Stimulated activated naive CD4-positive, alpha-beta T cell (primary cell): ENCODE results near the gene CHCHD6.

Experiments used
- DNase-seq, 6 experiments: peaks; one replicate each; lab custom pipeline; 2025; lab: John Stamatoyannopoulos, UW

Gene CHCHD6

DNA sequence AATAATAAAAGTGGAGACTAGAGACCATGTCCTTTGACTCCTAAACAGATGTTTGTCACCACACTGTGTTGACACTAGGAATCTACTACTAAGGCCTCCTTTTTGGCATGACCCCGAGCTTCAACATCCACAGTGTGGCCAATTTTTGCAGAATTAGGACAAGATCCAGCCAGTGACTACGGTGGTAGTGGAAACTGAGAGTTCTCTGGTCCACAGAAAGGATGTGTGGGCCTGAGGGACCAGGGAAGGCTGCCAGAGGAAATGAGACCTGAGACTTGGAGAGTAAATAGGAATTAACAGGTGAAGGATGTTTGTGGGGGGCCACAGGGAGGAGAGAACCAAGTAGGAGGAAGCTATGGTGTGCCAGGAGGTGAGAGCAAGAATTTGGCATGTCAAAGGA is 122.7 kb downstream of the CHCHD6 start:
- no peak for DNase-seq

DNA sequence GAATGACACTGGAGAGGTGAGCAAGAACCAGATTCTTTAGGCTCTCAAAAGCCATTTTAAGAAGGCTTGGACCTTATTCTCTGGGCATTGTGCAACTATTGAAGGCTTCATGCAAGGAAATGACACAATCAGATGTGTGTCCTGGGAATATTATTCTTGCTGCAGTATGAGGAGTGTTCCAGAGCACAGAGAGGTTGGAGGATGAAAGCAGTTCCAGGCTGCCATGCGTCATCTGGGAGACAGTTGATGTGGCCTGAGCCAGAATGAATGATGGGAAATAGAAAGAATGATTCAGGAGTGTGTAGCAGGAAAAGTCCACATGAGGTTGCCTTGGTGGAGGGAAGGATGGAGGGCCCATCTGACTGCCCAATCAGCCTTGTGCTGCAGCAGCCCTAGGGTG is 123.1 kb downstream of the CHCHD6 start:
- no peak for DNase-seq

GRCh38 chr3:126828306-126828705 is 124.3 kb downstream of the CHCHD6 start:
- no peak for DNase-seq

DNA sequence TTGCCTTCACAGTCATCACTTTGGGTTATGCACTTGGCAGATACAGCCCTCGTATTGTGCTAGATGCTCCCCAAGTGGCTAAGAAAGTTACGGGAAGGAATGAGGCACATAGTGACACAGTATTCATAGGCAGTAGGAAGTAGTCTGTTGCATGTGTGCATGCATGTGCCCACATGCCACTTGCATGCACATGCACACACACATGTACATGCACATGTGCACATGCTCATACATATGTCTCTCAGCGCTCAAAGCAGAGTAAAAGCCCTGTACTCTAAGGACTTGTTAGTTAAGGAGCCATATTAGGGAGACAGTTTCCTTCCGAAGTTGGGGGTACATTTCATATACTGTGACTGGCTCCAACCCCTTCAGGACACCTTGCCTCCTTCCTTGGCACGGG is 128.9 kb downstream of the CHCHD6 start:
- DNase-seq, result no peak

DNA sequence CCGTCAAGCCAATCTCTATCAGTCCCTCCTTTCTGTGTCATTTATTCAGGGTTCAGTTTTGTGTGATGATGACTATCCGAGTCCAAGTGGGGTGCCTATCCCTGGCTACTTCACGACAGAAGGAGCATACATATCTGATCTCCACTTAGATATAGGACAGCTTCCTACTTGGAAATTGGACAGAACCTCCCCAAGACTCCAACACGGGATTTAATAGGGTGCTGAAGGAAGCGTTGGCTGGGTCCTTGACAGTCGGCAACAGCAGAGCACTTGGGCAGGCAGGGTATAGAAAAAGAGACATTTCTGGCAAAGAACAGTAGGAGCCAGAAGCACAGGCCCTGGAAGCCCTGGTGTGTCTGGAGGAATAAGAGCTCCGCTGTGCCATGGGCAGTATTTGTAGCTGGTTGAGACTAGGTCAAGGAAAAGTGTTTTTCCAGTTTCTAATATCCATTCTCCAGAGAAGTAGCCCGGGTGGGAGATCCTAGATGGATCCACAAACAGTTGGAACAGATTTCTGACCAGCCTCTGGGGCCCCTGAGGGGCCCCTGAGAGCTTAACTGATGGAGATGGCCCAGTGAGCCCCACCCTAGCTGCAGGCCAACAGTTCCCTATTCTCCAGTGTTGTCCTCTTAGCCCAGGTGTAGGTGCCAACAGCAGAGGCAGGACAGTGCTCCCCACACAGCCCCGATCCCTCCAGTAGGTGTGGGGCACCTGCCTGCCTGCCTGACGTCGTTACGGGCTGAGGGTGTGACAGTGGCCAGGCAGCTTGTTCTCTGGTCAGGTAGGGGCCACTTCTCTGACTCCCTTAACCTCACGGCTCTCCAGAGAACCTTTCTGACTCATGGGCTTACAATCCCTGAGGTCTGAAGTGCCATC is 130.8 kb downstream of the CHCHD6 start:
- no peak for DNase-seq

DNA sequence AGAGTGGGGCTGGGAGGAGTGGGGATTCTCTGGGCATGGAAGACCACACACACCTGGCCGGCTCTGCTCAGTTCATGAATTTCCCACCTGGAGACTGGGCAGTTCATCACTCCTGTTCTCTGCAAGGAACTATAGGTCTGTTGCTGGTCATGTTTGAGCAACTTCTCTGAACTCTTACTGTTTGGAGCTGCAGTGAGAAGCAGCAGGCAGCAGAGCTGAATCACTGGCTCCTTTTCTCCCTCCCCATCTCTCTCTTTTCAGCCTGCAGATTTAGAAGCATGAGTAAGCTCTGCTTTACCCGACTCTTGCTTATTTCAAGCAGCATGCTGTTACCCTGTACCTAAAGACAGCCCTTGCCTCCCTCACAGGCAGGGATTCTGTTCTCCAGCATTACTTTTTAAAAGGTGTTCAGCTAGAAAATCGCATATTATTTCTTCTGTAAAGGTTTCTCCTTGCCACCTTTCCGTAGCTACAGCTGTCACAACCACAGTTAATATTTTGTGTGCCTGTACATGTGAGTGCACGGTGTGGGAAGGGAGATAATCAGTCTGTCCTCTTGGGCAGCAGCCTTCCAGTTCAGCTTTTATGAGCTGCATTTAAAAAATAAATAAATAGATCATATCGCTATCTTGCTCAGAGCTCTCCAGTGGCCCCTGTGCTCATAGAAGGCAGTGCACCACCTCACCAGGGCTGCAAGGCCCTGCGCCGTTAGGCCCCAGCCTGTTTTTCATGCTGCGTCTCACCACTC is 131.6 kb downstream of the CHCHD6 start:
- no peak for DNase-seq

GRCh38 chr3:126836220-126836860 is 132.3 kb downstream of the CHCHD6 start:
- no peak for DNase-seq

- no peak for DNase-seq
These were observed 133.7 kb downstream of the CHCHD6 start for GRCh38 chr3:126837773-126838172.

DNA sequence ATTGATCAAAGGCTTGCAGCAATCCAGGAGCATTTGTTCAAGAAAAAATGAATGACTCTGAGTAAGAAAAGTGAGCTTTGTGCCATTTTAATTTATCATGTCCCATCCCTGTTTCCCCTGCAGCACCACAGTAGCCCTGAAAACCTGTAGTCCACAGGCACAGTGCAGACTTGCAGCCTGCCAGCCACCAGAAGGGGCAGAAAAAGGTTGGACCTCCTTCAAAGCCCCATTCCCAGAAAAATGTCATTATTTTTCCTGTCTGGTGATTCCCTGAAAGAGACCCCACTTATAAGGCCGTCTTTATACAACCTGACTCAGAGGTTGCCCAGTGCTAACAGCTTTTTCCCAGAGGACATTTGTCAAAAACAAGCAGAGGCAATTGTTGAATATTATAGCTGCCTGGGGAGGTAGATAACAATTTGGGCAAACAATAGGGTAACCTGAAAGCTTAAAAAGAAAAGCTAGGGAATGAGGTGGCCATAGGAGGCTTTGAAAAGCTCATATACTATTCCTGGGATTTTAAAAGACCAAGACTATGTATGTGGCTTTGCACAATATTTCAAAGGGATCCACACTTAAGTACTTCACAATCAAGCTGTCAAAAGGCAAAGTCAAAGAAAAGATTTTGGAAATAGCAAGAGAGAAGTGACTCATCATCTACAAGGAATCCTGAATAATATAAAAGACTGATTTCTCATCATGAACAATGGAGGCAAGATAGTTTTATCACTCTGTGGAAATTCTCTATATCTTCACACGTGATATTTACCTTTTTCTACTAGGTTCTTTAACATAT is 142.1 kb downstream of the CHCHD6 start:
- DNase-seq, result no peak

- no peak for DNase-seq
These were observed 143.0 kb downstream of the CHCHD6 start for GRCh38 chr3:126847061-126847460.

- DNase-seq, result no peak
These were observed 145.0 kb downstream of the CHCHD6 start for GRCh38 chr3:126848991-126849390.

GRCh38 chr3:126849768-126850167 is 145.7 kb downstream of the CHCHD6 start:
- DNase-seq, result no peak

DNA sequence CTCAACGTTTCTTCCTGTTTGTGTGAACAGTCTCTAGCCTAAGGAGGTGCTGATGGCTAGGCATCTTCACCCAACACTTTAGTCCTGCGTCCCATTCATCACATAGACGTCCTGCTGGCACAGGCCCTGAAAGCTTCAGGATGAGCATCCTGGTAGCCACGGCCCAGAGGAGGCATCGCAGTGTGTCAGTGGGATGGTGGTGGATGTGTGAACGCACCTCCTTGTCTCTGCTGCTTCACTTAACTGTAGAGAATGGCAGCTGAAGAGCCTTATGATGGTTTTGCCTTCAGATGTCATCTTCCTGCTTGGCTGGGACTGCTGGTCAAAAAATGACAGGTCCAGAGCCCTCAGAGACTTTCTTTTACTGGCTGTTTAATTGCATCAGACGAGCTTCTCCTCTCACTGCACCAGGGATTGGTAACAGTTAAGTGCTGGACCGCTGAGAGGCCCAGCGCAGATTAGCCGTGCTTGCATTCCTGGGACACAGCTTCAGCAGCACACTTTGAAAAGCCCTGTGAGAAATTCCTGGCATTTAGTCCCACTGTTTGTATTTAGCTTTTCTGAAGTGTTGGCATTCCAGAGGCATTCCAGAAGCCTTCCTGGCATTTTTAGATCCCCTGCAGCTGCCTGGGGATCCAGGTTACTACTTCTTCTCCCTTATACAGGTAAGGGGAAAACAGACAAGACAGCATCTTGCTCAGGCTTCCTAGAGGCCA is 146.5 kb downstream of the CHCHD6 start:
- DNase-seq, result no peak

DNA sequence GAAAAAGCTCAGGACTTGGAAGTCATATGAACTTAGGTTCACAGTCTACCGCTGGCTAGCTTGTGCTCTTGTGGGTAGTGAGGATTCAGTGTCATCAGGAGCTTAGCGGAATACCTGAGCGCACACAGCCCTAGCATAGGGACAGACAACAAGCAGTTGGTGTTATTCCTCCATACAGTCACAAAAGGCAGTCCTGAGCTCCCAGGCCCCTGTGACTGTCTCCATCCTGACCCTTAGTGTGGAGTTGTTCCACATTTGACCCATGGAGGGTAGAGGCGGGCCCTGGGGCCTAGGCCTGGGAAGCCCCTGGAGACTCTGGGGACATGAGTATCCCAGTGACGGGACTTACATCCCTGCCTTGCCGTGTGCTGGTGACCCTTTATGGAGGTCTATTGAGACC is 147.3 kb downstream of the CHCHD6 start:
- DNase-seq, result no peak

DNA sequence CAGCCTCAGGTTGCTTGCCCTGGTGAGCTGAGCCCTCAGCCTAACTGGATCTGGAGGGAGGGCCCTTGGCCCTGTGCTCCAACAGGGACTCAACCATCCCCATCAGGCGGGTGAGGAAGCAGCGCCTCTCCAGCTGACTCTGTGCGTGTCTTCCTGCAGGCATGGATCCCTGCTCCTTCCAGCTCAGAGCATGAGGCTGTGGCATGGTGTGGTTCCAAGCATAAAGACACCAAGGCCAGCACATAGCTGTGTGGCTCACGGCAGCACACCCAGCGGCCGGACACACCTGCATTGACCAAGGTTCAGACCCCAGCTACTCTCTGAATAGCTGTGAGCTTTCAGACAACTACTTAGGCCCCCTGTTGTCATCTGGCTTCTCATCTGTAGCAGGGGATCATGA is 147.9 kb downstream of the CHCHD6 start:
- no peak for DNase-seq

DNA sequence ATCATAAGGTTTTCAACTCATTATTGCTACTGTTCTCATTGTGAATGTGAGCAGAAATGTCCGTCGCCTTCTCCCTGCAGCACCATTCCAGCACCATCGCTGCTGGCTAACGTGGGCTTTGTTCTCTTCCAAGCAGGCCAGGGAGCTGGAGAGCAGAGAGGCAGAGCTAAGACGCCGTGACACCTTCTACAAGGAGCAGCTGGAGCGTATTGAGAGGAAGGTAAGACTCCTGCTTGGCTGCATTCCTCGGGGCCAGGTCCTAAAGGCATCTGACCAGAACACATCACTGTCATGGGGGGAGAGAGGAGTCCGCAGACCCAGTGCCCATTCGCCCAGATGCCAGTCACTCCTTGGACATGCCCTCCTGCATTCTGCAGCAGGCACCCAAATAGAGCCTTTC is 148.5 kb downstream of the CHCHD6 start:
- no peak for DNase-seq

DNA sequence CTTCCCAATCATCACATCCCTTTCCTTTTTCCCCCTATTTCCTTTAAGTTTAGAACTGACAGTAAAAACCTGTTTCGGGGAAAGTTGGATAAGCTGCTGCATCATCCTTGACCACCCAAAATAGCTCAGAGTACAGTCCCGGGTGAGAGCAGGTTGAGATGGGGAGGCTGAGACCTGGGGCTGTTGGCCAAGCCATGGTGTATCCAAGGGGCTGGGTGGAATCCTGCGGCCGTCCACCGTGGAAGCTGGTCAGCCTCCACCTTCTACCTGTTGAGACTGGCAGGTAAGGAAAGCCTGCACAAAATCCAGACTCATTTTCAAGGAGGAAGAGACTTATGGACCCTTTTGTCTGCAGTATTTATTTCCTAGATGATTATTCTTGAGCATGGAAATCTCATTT is 150.6 kb downstream of the CHCHD6 start:
- DNase-seq, result no peak

DNA sequence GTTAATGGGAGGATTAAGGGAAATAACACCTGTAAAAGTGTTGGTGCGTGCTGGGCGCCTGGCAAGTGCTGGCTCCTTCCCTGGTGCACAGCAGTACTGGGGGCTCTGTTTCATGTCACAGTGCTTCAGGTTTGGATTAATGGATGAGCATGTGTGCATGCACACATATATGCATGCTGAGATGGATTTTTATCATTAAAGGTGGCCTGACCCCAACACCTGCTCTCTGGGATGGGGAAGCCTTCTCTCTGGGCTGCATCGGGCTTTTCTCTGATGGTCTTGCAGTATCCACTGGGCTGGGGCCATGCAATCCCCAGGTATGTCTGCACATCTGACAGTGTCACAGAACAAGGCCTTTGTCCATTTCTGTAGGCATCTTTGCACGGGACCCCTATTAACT is 151.3 kb downstream of the CHCHD6 start:
- no peak for DNase-seq

- DNase-seq, result no peak
These were observed 153.9 kb downstream of the CHCHD6 start for GRCh38 chr3:126857928-126858327.

DNA sequence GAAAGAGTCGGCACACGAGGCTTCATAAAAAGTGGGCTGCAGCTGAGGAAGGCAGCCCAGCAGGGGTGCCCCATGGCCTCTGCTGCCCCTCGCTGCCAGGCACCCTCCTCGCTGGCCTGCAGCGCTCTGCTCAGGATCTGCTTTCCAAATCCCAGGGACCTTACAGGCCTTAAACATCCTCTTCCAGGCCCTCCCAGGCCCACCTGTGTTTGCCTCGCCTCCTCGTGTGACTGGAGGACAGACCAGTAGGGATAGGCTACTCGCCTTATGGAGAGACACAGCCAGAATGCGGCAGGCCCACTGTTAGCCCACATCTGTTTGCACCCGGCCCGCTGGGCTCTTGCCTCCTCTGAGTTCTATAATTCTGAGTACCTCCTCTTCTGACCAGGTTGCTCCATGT is 154.4 kb downstream of the CHCHD6 start:
- DNase-seq, result no peak

DNA sequence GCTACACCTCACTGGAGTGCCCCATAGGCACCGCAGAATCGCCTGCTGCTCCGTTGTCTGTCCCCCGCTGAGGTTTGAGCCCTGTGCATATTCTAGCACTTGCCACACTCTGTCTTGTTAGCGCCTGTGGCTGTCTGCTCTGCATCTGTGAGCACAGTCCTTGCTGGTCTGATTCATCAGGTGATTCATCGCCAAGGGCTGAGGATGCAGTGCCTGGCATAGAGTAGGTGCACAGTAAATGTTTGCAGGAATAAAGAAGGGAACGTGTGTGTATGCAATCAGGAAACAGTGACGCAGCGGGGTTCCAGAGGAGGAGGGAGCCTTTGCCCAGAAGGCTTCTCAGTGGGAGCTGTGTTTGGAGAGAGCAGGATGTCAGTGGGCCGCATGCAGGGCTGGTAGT is 154.8 kb downstream of the CHCHD6 start:
- no peak for DNase-seq
